ENCODE data around the gene CNTN4. TPM values are rescaled to one million over a fixed set of nuclear protein-coding genes. Genes with fewer than 3 reads are reported as not detected.

The CNTN4 gene
- polyA plus RNA-seq, 1 experiment: not detected

DNA sequence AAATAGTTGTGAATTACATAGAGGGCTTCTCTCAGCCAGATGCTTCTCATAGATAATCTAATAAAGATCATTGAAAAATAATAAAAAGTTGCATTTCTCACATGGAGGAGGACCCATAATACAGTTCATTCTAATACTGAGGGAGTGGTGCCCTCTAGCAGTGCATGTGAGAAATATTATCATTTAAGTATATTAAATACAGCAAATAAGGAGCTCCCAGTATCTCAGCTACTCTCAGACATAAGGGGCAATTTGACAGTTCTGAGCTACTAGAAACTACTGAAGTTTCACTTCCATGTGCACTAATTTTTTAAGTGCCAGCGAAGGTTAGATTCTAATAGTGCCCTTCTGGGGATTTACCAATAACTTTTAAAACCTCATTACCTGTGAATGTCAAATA, 823.2 kb downstream of the CNTN4 start:
- no peaks in the 10 kb centered on the region for H3K27me3 ChIP-seq (ENCODE audit: control insufficient read depth, insufficient read depth, low read length)
- TF ChIP-seq CTCF (IDR thresholded peaks at IDR 0.05; ENCODE audit: low read depth, low read length): no peak
- H3K27ac ChIP-seq (ENCODE audit: low read depth, low read length): no peak overlapping the region
- DNase-seq (ENCODE audit: low read depth, low spot score): no peak
- ChIA-PET POLR2A (no interaction called here), CTCF (interaction anchor here (0.6 kb wide), 1 partner anchor 55 kb away, joined by 3 read pairs; no protein-coding TSS in a partner anchor)
- no peak overlapping the region for H3K4me3 ChIP-seq (ENCODE audit: low read depth, low read length)
- H3K9me3 ChIP-seq (ENCODE audit: control insufficient read depth, insufficient read depth, low read length): peaks cover 9% of the 10 kb centered on the region

DNA sequence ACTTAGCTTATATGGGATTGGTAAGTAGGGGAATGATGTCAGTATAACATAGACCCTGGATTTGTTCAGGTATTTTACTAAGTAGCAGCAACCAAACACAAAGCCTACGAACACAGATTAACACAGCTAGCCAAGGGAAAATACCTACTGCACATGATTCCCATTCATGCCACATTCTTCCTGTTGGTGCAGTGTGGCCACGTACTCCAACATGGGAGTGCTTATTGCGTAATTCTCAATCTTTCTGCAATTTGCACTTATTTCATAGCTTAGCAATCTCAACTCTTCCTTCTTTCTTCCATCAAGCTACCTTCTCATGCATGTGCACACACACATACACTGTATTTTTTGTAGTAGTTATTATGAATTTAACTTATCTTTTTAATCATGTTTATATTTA, 824.7 kb downstream of the CNTN4 start:
- CTCF ChIA-PET: no interaction called here
- POLR2A ChIA-PET: no interaction called here
- Histone ChIP-seq H3K27ac (ENCODE audit: low read depth, low read length) (no peak overlapping the region), H3K9me3 (ENCODE audit: control insufficient read depth, insufficient read depth, low read length) (peaks cover 6% of the 10 kb centered on the region), H3K4me3 (ENCODE audit: low read depth, low read length) (no peak overlapping the region), H3K27me3 (ENCODE audit: control insufficient read depth, insufficient read depth, low read length) (no peaks in the 10 kb centered on the region)
- no peak for TF ChIP-seq CTCF (IDR thresholded peaks at IDR 0.05; ENCODE audit: low read depth, low read length)
- no peak for DNase-seq (ENCODE audit: low read depth, low spot score)

DNA sequence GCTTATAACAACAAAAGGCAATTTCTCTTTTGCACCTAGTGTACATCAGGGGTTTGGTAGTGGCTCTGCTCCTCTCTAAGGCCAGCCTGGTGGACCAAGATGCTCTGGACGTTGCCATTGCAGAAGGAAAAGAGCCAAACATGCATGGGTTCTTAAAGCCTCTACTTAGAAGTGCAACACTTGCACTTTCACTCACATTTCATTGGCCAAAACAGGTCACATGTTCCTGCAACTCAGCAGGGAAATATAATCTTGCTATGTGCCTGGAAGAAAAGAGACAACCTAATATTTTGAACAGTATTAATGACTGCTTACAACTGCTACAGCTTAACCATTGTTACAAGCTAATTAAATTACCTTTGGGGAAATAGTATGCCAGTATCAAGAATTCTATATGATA, 828.6 kb downstream of the CNTN4 start:
- no peak for TF ChIP-seq CTCF (IDR thresholded peaks at IDR 0.05; ENCODE audit: low read depth, low read length)

DNA sequence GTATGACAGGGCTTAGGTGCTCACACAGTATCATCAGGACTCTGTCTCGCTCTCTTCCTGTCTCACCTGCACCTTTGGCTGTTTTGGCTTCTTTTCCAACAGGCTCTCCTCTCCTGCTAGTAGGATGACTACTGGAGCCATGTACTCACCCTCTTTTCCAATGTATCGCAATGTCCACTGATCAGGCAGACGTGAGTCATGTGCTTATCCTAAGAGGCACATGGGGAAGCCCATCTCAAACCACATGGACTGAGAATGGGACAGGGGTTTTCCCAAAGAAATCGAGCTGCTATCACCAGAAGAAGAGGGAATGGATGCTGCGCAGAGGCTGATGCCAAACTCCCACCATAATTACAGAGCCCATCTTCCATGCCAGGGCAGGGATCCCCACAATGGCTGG, 830.9 kb downstream of the CNTN4 start:
- no peak for TF ChIP-seq CTCF (IDR thresholded peaks at IDR 0.05; ENCODE audit: low read depth, low read length)
- no peak overlapping the region for H3K27ac ChIP-seq (ENCODE audit: low read depth, low read length)
- H3K9me3 ChIP-seq (ENCODE audit: control insufficient read depth, insufficient read depth, low read length): peaks cover 24% of the 10 kb centered on the region
- H3K4me3 ChIP-seq (ENCODE audit: low read depth, low read length): no peak overlapping the region
- CTCF ChIA-PET: no interaction called here
- no peak for DNase-seq (ENCODE audit: low read depth, low spot score)
- no peaks in the 10 kb centered on the region for H3K27me3 ChIP-seq (ENCODE audit: control insufficient read depth, insufficient read depth, low read length)
- POLR2A ChIA-PET: no interaction called here

More for the DNA sequence above, 828.6 kb downstream of the CNTN4 start:
- ChIA-PET POLR2A (no interaction called here), CTCF (no interaction called here)
- Histone ChIP-seq H3K27ac (ENCODE audit: low read depth, low read length) (no peak overlapping the region), H3K4me3 (ENCODE audit: low read depth, low read length) (no peak overlapping the region), H3K9me3 (ENCODE audit: control insufficient read depth, insufficient read depth, low read length) (peaks cover 16% of the 10 kb centered on the region), H3K27me3 (ENCODE audit: control insufficient read depth, insufficient read depth, low read length) (no peaks in the 10 kb centered on the region)
- no peak for DNase-seq (ENCODE audit: low read depth, low spot score)

GRCh38 chr3:2931265-2931664, 832.6 kb downstream of the CNTN4 start:
- no peaks in the 10 kb centered on the region for H3K27me3 ChIP-seq (ENCODE audit: control insufficient read depth, insufficient read depth, low read length)
- no peak overlapping the region for H3K27ac ChIP-seq (ENCODE audit: low read depth, low read length)
- H3K4me3 ChIP-seq (ENCODE audit: low read depth, low read length): no peak overlapping the region
- DNase-seq (ENCODE audit: low read depth, low spot score): no peak
- ChIA-PET POLR2A (no interaction called here), CTCF (no interaction called here)
- no peak for TF ChIP-seq CTCF (IDR thresholded peaks at IDR 0.05; ENCODE audit: low read depth, low read length)
- H3K9me3 ChIP-seq (ENCODE audit: control insufficient read depth, insufficient read depth, low read length): peaks cover 30% of the 10 kb centered on the region
